KMS-11 (cell line): ENCODE measurements around the gene DNM3.

Source experiments
- H2AFZ ChIP-seq: fragments of 200-600 bp; sonication (generic); 2 replicates; pipeline ENCODE4 v1.6.1; 2016; ENCODE audit warnings: antibody characterized with exemption, mixed run types, low read depth
- H3K27ac ChIP-seq: fragments of 200-600 bp; sonication (generic); 2 replicates; pipeline ENCODE4 v1.6.1; 2016; ENCODE audit warnings: mild to moderate bottlenecking, mixed run types
- H3K27me3 ChIP-seq: fragments of 200-600 bp; sonication (generic); 2 replicates; pipeline ENCODE4 v1.6.1; 2017; ENCODE audit warnings: mild to moderate bottlenecking, low read depth, mixed run types, moderate library complexity; ENCODE audit not compliant: insufficient read depth
- H3K36me3 ChIP-seq: fragments of 200-600 bp; sonication (generic); 2 replicates; pipeline ENCODE4 v1.6.1; 2017; ENCODE audit warnings: mild to moderate bottlenecking, mixed run types; ENCODE audit not compliant: insufficient read depth
- H3K4me1 ChIP-seq: fragments of 200-600 bp; sonication (generic); 2 replicates; pipeline ENCODE4 v1.6.1; 2016; ENCODE audit warnings: mild to moderate bottlenecking, low read depth, mixed run types; ENCODE audit not compliant: poor library complexity, severe bottlenecking
- H3K4me2 ChIP-seq: fragments of 200-600 bp; sonication (generic); 2 replicates; pipeline ENCODE4 v1.7.0; 2016; ENCODE audit warnings: mild to moderate bottlenecking, mixed run types
- H3K4me3 ChIP-seq: fragments of 200-600 bp; sonication (generic); IDR thresholded peaks from 2 replicates; pipeline ENCODE4 v1.6.1; 2017; ENCODE audit warnings: low read depth, low read length, mixed read lengths; ENCODE audit not compliant: insufficient read depth
- H3K79me2 ChIP-seq: fragments of 200-600 bp; sonication (generic); 2 replicates; pipeline ENCODE4 v1.6.1; 2016; ENCODE audit warnings: low read depth, mixed run types; ENCODE audit not compliant: insufficient read depth
- H3K9ac ChIP-seq: fragments of 200-600 bp; sonication (generic); 2 replicates; pipeline ENCODE4 v1.6.1; 2016; ENCODE audit warnings: mild to moderate bottlenecking, mixed run types
- H4K20me1 ChIP-seq: fragments of 200-600 bp; sonication (generic); 2 replicates; pipeline ENCODE4 v1.6.1; 2016; ENCODE audit warnings: mild to moderate bottlenecking, mixed run types; ENCODE audit not compliant: insufficient read depth
- CTCF ChIP-seq: fragments of 200-600 bp; sonication (generic); conservative IDR thresholded peaks from 2 replicates; pipeline ENCODE4 v1.6.1; 2017; ENCODE audit warnings: low read depth, mild to moderate bottlenecking, antibody characterized with exemption, low read length, moderate library complexity, mixed read lengths

Gene DNM3

GRCh38 chr1:171969813-171970212 is 128.5 kb downstream of the DNM3 start:
- TF ChIP-seq CTCF = no peak
- Histone ChIP-seq H3K27ac (no peak overlapping the region), H3K36me3 (no peaks in the 10 kb centered on the region), H4K20me1 (no peaks in the 10 kb centered on the region), H3K27me3 (no peaks in the 10 kb centered on the region), H3K4me3 (no peak overlapping the region), H3K4me2 (no peak overlapping the region), H2AFZ (no peak overlapping the region), H3K9ac (no peak overlapping the region), H3K79me2 (no peaks in the 10 kb centered on the region), H3K4me1 (no peaks in the 10 kb centered on the region)

- no peak overlapping the region for H3K4me3 ChIP-seq
- no peaks in the 10 kb centered on the region for H3K27me3 ChIP-seq
- H3K9ac ChIP-seq = no peak overlapping the region
- no peaks in the 10 kb centered on the region for H3K79me2 ChIP-seq
- no peaks in the 10 kb centered on the region for H3K4me1 ChIP-seq
- H3K4me2 ChIP-seq = no peak overlapping the region
- no peak overlapping the region for H2AFZ ChIP-seq
- no peak for TF ChIP-seq CTCF
- no peaks in the 10 kb centered on the region for H3K36me3 ChIP-seq
- H4K20me1 ChIP-seq = no peaks in the 10 kb centered on the region
- no peak overlapping the region for H3K27ac ChIP-seq
Observed at GRCh38 chr1:171972846-171973245, 131.5 kb downstream of the DNM3 start.

GRCh38 chr1:171973421-171973820 is 132.1 kb downstream of the DNM3 start:
- Histone ChIP-seq H3K9ac (no peak overlapping the region), H3K4me3 (no peak overlapping the region), H3K79me2 (no peaks in the 10 kb centered on the region), H4K20me1 (no peaks in the 10 kb centered on the region), H2AFZ (no peak overlapping the region), H3K36me3 (no peaks in the 10 kb centered on the region), H3K27me3 (no peaks in the 10 kb centered on the region), H3K27ac (no peak overlapping the region), H3K4me2 (no peak overlapping the region), H3K4me1 (no peaks in the 10 kb centered on the region)
- no peak for TF ChIP-seq CTCF

- H3K4me1 ChIP-seq = no peaks in the 10 kb centered on the region
Observed at GRCh38 chr1:171981303-171981702, 140.0 kb downstream of the DNM3 start.

More at GRCh38 chr1:171981303-171981702, 140.0 kb downstream of the DNM3 start:
- Histone ChIP-seq H3K36me3 (no peaks in the 10 kb centered on the region), H3K9ac (no peak overlapping the region), H3K79me2 (no peaks in the 10 kb centered on the region), H3K27ac (no peak overlapping the region), H3K4me3 (no peak overlapping the region), H3K4me2 (no peak overlapping the region), H2AFZ (no peak overlapping the region), H3K27me3 (no peaks in the 10 kb centered on the region), H4K20me1 (no peaks in the 10 kb centered on the region)
- no peak for TF ChIP-seq CTCF
